Activated CD4-positive, alpha-beta T cell treated with anti-CD3 and anti-CD28 coated beads, Interleukin-2, amount 50 U/mL, for 16 hours (primary cell): Measurements from ENCODE around the gene LMO4.

ENCODE experiments used
- DNase-seq: peaks from one replicate; pipeline ENCODE4 v3.0.0-alpha.2; 2020

LMO4 gene

GRCh38 chr1:87328272-87329050, at the start of gene LMO4:
Gene LMO4 (plus strand): TSS chr1:87328880. CDS start chr1:87332016, 3,136 bp downstream.
- peak; percentile 97 for DNase-seq

GRCh38 chr1:87279536-87279875, 49.2 kb upstream of the LMO4 start:
- no peak for DNase-seq

- peak; percentile 7 for DNase-seq
These were observed 48.6 kb upstream of the LMO4 start for GRCh38 chr1:87279966-87280535.

GRCh38 chr1:87284456-87285240, 44.0 kb upstream of the LMO4 start:
- no peak for DNase-seq

- DNase-seq = no peak
These were observed 37.6 kb upstream of the LMO4 start for GRCh38 chr1:87291107-87291506.

- DNase-seq = peak; percentile 58
These were observed 35.8 kb upstream of the LMO4 start for GRCh38 chr1:87292684-87293493.

- DNase-seq = no peak
These were observed 34.0 kb upstream of the LMO4 start for GRCh38 chr1:87294633-87295032.

GRCh38 chr1:87295445-87296110, 33.1 kb upstream of the LMO4 start:
- no peak for DNase-seq

- no peak for DNase-seq
These were observed 32.5 kb upstream of the LMO4 start for GRCh38 chr1:87296206-87296605.

- no peak for DNase-seq
These were observed 29.0 kb upstream of the LMO4 start for GRCh38 chr1:87299661-87300060.

- DNase-seq = no peak
These were observed 28.1 kb upstream of the LMO4 start for GRCh38 chr1:87300628-87301027.

- DNase-seq = no peak
These were observed 23.5 kb upstream of the LMO4 start for GRCh38 chr1:87305151-87305550.

- no peak for DNase-seq
These were observed 22.9 kb upstream of the LMO4 start for GRCh38 chr1:87305762-87306161.

- DNase-seq = no peak
These were observed 21.4 kb upstream of the LMO4 start for GRCh38 chr1:87307306-87307705.

GRCh38 chr1:87307931-87308330, 20.7 kb upstream of the LMO4 start:
- DNase-seq = no peak

- no peak for DNase-seq
These were observed 14.6 kb upstream of the LMO4 start for GRCh38 chr1:87314091-87314490.

GRCh38 chr1:87318056-87318650, 10.5 kb upstream of the LMO4 start:
- peak; percentile 17 for DNase-seq

GRCh38 chr1:87318806-87319205, 9.9 kb upstream of the LMO4 start:
- DNase-seq = no peak

- DNase-seq = peak; percentile 71
These were observed 2.5 kb upstream of the LMO4 start for GRCh38 chr1:87325982-87326738.

- DNase-seq = no peak
These were observed 1.1 kb upstream of the LMO4 start for GRCh38 chr1:87327376-87328271.
